ENCODE results near the gene HDLBP.

GRCh38 chr2:241234066-241234790 is 81.2 kb downstream of the HDLBP start:
- TF ChIP-seq CTCF (IDR thresholded peaks at IDR 0.05; ENCODE audit: insufficient read depth, low read depth, low read length): no peak
- TF ChIP-seq EZH2 (IDR thresholded peaks at IDR 0.05; ENCODE audit: insufficient read depth, low read length): no peak

All from astrocyte (in vitro differentiated cells and primary cell).